ENCODE results near the gene SYT10.
A peak's percentile ranks its signal among the peaks of the same experiment; 100 is the strongest.

Gene SYT10, protein sequence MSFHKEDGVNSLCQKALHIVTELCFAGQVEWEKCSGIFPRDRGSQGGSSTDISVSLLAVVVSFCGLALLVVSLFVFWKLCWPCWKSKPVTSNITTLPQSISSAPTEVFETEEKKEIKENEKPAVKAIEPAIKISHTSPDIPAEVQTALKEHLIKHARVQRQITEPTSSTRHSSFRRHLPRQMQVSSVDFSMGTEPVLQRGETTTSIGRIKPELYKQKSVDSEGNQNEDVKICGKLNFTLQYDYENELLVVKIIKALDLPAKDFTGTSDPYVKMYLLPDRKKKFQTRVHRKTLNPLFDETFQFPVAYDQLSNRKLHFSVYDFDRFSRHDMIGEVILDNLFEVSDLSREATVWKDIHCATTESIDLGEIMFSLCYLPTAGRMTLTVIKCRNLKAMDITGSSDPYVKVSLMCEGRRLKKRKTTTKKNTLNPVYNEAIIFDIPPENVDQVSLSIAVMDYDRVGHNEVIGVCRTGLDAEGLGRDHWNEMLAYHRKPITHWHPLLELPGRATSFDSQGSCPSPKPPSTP

DNA sequence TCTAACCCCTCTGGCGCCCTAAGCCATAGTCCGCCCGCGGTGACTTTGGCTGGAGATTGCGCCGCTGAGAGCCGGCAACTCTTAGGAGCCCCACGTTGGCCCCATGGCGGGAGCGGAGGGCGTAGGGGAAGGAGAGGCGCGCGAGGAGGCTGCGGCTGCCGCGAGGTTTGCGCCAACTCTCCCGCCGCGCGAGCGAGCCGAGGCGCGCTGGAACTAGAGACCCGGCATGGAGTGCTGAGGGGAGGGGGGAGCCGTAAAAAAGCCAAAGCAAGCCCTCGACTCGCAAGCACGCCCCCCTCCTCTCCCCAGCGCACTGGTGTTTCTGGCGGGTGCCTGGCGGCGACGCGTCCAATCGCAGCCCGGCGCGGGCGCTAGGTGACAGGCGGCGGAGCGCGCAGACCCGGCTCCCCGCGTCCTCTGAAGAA is at the start of gene SYT10:
Gene SYT10, minus strand, starts transcription at position 233 of the 425 bp plus-strand sequence. CDS start 297 bp downstream, outside the sequence.
- Histone ChIP-seq H3K36me3 (ENCODE audit: control insufficient read depth, insufficient read depth, low read length) (no peaks in the 10 kb centered on the region), H3K4me1 (ENCODE audit: control insufficient read depth, insufficient read depth, low read length) (no peaks in the 10 kb centered on the region), H3K4me3 (ENCODE audit: low read length) (peak within 1 kb of the TSS; percentile 56), H3K27me3 (ENCODE audit: control insufficient read depth, insufficient read depth, low read length) (peaks cover 11% of the 10 kb centered on the region; the same call in 1 of the 2 replicates), H3K27ac (ENCODE audit: low read length) (no peak within 1 kb of the TSS), H3K9me3 (ENCODE audit: control insufficient read depth, insufficient read depth, low read length) (no peaks in the 10 kb centered on the region)
- no CpG with 5 or more reads among the region's 49 CpGs for WGBS (ENCODE audit: insufficient coverage, insufficient read length)
- DNase-seq (ENCODE audit: low read depth, low spot score): no peak

DNA sequence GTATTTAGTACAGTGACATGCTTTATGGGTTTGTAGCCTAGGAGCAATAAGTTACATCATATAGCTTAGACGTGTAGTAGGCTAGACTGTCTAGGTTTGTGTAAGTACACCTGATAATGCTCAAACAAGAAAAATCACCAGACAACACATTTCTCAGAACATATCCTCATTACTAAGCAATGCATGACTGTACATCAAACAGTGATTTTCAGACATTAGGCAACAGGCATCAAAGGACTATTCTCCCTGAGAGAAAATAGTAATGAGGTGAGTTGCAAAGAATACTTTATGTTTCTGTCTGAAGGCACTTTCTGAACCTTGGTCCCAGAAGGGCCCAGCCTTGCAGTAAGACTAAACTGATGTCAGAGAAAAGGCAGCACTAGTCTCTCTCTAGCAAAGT is 48.4 kb upstream of the SYT10 start:
- Histone ChIP-seq H3K27ac (ENCODE audit: low read length) (no peak overlapping the region), H3K36me3 (ENCODE audit: control insufficient read depth, insufficient read depth, low read length) (peaks cover 2% of the 10 kb centered on the region; the same call in 1 of the 2 replicates), H3K4me3 (ENCODE audit: low read length) (no peak overlapping the region), H3K9me3 (ENCODE audit: control insufficient read depth, insufficient read depth, low read length) (no peaks in the 10 kb centered on the region), H3K4me1 (ENCODE audit: control insufficient read depth, insufficient read depth, low read length) (no peaks in the 10 kb centered on the region; the same call in 1 of the 2 replicates), H3K27me3 (ENCODE audit: control insufficient read depth, insufficient read depth, low read length) (no peaks in the 10 kb centered on the region)
- DNase-seq (ENCODE audit: low read depth, low spot score): no peak
- WGBS (ENCODE audit: insufficient coverage, insufficient read length): no CpG with 5 or more reads among the region's 1 CpG

DNA sequence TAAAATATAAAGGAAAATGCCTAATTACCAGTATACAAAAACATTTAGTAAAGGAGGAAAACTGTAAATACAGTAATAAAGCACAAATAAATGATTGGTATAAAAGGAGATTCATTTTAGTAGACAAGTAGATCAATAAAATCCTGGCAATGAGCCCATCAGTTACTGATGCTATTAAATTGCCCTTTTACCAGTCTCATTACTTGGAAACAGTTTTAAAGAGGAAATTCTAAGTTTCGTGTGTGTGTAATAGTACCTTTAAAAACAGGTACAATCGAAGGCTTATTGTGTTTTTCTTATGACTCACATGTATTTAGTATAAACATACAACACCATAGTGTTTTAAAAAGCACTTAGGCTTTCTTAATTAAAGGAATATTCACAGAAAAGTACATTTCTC is 46.4 kb upstream of the SYT10 start:
- no peak for DNase-seq (ENCODE audit: low read depth, low spot score)
- no peak overlapping the region for H3K4me3 ChIP-seq (ENCODE audit: low read length)
- no CpG with 5 or more reads among the region's 2 CpGs for WGBS (ENCODE audit: insufficient coverage, insufficient read length)

DNA sequence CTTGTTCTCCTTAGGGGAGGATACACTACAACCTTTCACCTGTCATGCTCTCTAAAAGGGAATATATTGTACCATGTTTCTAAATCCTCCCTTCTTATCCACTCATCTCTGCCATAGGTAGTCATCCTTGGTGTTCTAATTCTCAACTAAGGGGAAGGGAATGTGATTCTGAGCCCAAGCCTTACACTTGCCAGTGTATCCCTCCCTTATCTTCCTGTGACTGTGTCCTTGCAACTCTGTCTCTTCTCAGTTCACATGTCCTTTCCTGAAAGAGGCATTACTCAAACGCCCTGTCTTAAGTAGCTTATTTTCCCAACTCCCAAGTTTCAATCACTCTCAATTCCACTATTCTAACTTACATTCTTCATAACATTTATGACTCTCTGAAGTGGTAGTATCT is 44.5 kb upstream of the SYT10 start:
- H3K4me3 ChIP-seq (ENCODE audit: low read length): no peak overlapping the region

More for the DNA sequence above, 46.4 kb upstream of the SYT10 start:
- no peaks in the 10 kb centered on the region for H3K9me3 ChIP-seq (ENCODE audit: control insufficient read depth, insufficient read depth, low read length)
- no peaks in the 10 kb centered on the region for H3K36me3 ChIP-seq (ENCODE audit: control insufficient read depth, insufficient read depth, low read length)
- no peaks in the 10 kb centered on the region for H3K27me3 ChIP-seq (ENCODE audit: control insufficient read depth, insufficient read depth, low read length)
- no peak overlapping the region for H3K27ac ChIP-seq (ENCODE audit: low read length)
- H3K4me1 ChIP-seq (ENCODE audit: control insufficient read depth, insufficient read depth, low read length): no peaks in the 10 kb centered on the region

DNA sequence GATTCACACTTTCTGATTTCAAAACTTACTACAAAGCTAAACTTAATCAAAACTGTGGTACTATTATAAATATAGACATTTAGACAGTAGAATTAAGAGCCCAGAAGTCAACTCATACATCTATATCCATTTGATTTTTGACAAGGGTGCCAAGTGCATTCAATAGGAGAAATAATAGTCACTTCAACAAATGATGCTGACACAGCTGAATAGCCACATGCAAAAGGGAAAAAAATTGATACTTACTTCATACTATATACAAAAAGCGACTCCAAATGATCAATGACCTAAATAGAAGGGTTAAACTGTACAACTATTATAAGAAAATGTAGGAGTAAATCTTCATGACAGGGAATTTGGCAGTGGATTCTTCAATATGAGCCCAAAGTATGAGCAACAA is 40.7 kb upstream of the SYT10 start:
- Histone ChIP-seq H3K4me3 (ENCODE audit: low read length) (no peak overlapping the region), H3K4me1 (ENCODE audit: control insufficient read depth, insufficient read depth, low read length) (no peaks in the 10 kb centered on the region), H3K27ac (ENCODE audit: low read length) (no peak overlapping the region), H3K9me3 (ENCODE audit: control insufficient read depth, insufficient read depth, low read length) (no peaks in the 10 kb centered on the region), H3K36me3 (ENCODE audit: control insufficient read depth, insufficient read depth, low read length) (no peaks in the 10 kb centered on the region), H3K27me3 (ENCODE audit: control insufficient read depth, insufficient read depth, low read length) (no peaks in the 10 kb centered on the region)
- no peak for DNase-seq (ENCODE audit: low read depth, low spot score)
- no CpG with 5 or more reads among the region's 1 CpG for WGBS (ENCODE audit: insufficient coverage, insufficient read length)

More for the DNA sequence above, 44.5 kb upstream of the SYT10 start:
- Histone ChIP-seq H3K4me1 (ENCODE audit: control insufficient read depth, insufficient read depth, low read length) (no peaks in the 10 kb centered on the region), H3K36me3 (ENCODE audit: control insufficient read depth, insufficient read depth, low read length) (no peaks in the 10 kb centered on the region), H3K27ac (ENCODE audit: low read length) (no peak overlapping the region), H3K9me3 (ENCODE audit: control insufficient read depth, insufficient read depth, low read length) (no peaks in the 10 kb centered on the region), H3K27me3 (ENCODE audit: control insufficient read depth, insufficient read depth, low read length) (no peaks in the 10 kb centered on the region)
- 100% methylated on average over 1 of the region's 1 CpG for WGBS (ENCODE audit: insufficient coverage, insufficient read length)
- DNase-seq (ENCODE audit: low read depth, low spot score): no peak

DNA sequence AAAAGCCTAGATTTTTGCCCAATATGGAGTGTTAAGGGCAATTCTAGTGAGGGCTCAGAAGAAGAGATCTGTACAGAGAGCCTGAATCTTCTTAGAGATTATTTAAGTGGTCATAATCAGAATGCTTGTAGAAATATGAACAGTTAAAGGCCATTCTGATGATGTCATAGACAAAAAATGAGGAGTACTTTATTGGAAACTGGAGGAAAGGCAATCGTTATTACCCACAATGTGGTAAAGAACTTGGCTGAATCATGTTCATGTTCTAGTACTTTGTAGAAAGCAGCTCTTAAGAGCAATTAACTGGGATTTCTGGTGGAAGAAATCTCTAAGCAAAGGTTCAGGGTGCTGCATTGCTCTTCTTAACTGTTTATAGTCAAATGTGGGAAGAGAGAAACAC is 36.4 kb upstream of the SYT10 start:
- no CpG with 5 or more reads among the region's 1 CpG for WGBS (ENCODE audit: insufficient coverage, insufficient read length)
- Histone ChIP-seq H3K9me3 (ENCODE audit: control insufficient read depth, insufficient read depth, low read length) (no peaks in the 10 kb centered on the region), H3K27me3 (ENCODE audit: control insufficient read depth, insufficient read depth, low read length) (no peaks in the 10 kb centered on the region), H3K4me3 (ENCODE audit: low read length) (no peak overlapping the region), H3K36me3 (ENCODE audit: control insufficient read depth, insufficient read depth, low read length) (no peaks in the 10 kb centered on the region), H3K4me1 (ENCODE audit: control insufficient read depth, insufficient read depth, low read length) (no peaks in the 10 kb centered on the region), H3K27ac (ENCODE audit: low read length) (no peak overlapping the region)
- no peak for DNase-seq (ENCODE audit: low read depth, low spot score)

DNA sequence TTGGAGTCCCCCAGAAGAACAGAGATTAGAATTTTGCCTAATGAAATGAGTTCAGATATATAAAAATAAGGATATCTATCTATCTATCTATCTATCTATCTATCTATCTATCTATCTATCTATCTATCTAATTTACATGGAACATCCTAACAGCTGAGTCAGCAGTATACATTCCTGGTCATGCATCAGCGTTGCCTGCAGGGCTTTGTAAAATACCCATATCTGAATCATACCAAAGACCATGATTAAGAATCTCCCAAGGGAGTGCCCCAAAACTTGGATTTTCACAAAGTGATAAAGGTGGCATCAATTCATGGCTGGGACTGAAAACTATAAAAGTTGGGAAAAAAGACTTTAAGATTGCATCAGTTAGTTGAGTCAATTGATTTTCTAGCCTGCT is 32.7 kb upstream of the SYT10 start:
- DNase-seq (ENCODE audit: low read depth, low spot score): no peak
- no CpG with 5 or more reads among the region's 1 CpG for WGBS (ENCODE audit: insufficient coverage, insufficient read length)
- Histone ChIP-seq H3K4me3 (ENCODE audit: low read length) (no peak overlapping the region), H3K36me3 (ENCODE audit: control insufficient read depth, insufficient read depth, low read length) (no peaks in the 10 kb centered on the region), H3K9me3 (ENCODE audit: control insufficient read depth, insufficient read depth, low read length) (no peaks in the 10 kb centered on the region), H3K27me3 (ENCODE audit: control insufficient read depth, insufficient read depth, low read length) (no peaks in the 10 kb centered on the region), H3K27ac (ENCODE audit: low read length) (no peak overlapping the region), H3K4me1 (ENCODE audit: control insufficient read depth, insufficient read depth, low read length) (no peaks in the 10 kb centered on the region)

DNA sequence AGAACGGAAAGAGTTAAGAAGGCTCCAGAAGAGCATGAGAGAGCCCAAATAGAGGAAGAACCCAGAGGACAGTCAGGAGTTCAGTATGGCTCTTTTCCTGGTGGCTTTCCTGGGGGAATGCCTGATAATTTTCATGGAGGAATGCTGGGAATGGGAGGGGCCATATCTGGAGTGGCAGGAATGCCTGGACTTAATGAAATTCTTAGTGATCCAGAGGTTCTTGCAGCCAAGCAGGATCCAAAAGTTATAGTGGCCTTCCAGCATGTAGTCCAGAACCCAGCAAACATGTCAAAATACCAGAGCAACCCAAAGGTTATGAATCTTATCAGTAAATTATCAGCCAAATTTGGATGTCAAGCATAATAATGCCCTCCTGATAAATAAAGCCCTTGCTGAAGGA is 15.5 kb upstream of the SYT10 start:
- no CpG with 5 or more reads among the region's 1 CpG for WGBS (ENCODE audit: insufficient coverage, insufficient read length)

DNA sequence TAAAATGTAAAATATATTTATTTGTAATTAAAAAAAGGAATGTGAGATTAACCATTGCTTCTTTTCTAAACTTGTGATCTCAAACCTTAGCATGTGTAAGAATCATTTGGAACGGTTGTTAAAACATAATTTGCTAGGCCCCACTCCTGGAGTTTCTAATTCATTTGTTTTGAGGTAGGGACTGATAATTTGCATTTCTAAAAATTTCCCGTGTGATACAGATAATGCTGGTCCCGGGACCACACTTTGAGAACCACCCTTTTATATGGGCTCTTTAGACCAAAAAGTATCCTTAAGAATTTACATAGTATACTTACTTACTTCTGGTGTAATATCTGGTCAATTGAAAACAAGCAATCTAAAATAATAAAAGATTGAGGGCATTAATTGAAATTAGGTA is 10.9 kb upstream of the SYT10 start:
- Histone ChIP-seq H3K36me3 (ENCODE audit: control insufficient read depth, insufficient read depth, low read length) (no peaks in the 10 kb centered on the region), H3K9me3 (ENCODE audit: control insufficient read depth, insufficient read depth, low read length) (no peaks in the 10 kb centered on the region), H3K4me1 (ENCODE audit: control insufficient read depth, insufficient read depth, low read length) (no peaks in the 10 kb centered on the region), H3K27ac (ENCODE audit: low read length) (no peak overlapping the region), H3K4me3 (ENCODE audit: low read length) (no peak overlapping the region), H3K27me3 (ENCODE audit: control insufficient read depth, insufficient read depth, low read length) (no peaks in the 10 kb centered on the region)
- WGBS (ENCODE audit: insufficient coverage, insufficient read length): no CpG with 5 or more reads among the region's 3 CpGs
- DNase-seq (ENCODE audit: low read depth, low spot score): no peak

More for the DNA sequence above, 15.5 kb upstream of the SYT10 start:
- Histone ChIP-seq H3K4me1 (ENCODE audit: control insufficient read depth, insufficient read depth, low read length) (no peaks in the 10 kb centered on the region), H3K36me3 (ENCODE audit: control insufficient read depth, insufficient read depth, low read length) (no peaks in the 10 kb centered on the region), H3K9me3 (ENCODE audit: control insufficient read depth, insufficient read depth, low read length) (no peaks in the 10 kb centered on the region), H3K27ac (ENCODE audit: low read length) (no peak overlapping the region), H3K27me3 (ENCODE audit: control insufficient read depth, insufficient read depth, low read length) (no peaks in the 10 kb centered on the region), H3K4me3 (ENCODE audit: low read length) (no peak overlapping the region)
- DNase-seq (ENCODE audit: low read depth, low spot score): no peak

DNA sequence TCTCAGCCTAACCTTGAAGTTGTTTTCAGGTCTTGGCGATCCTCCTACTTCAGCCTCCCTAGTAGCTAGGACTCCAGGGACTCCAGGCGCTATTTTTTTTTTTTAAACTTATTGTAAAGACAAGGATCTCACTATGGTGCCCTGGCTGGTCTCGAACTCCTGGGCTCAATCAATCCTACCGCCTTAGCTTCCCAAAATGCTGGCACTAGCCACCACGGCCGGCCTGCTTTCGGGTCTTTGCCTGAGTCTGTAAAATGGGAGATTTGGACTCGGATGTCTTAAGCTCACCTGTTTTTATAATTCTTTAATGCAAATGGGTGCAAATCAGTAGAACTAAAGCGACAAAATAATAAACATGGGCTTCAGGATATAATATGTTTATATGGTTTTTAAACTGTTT is 858 bp upstream of the SYT10 start:
- Histone ChIP-seq H3K9me3 (ENCODE audit: control insufficient read depth, insufficient read depth, low read length) (no peaks in the 10 kb centered on the region), H3K4me3 (ENCODE audit: low read length) (no peak overlapping the region), H3K27ac (ENCODE audit: low read length) (no peak overlapping the region), H3K4me1 (ENCODE audit: control insufficient read depth, insufficient read depth, low read length) (no peaks in the 10 kb centered on the region), H3K36me3 (ENCODE audit: control insufficient read depth, insufficient read depth, low read length) (no peaks in the 10 kb centered on the region), H3K27me3 (ENCODE audit: control insufficient read depth, insufficient read depth, low read length) (peaks cover 11% of the 10 kb centered on the region; the same call in 1 of the 2 replicates)
- DNase-seq (ENCODE audit: low read depth, low spot score): no peak
- WGBS (ENCODE audit: insufficient coverage, insufficient read length): no CpG with 5 or more reads among the region's 9 CpGs

Data from iPS DF 6.9 (cell line).